ENCODE results near the gene PTPRA. TPM values are rescaled to one million over a fixed set of nuclear protein-coding genes. Genes with fewer than 3 reads are reported as not detected.

PTPRA gene
- total and polyA plus RNA-seq, 8 donors, result 8.1 to 157 (median 21.8) TPM

- H3K4me3 ChIP-seq, result no peak overlapping the region
- no peaks in the 10 kb centered on the region for H3K4me1 ChIP-seq
- intact Hi-C loops (cut with DNase I; ENCODE audit: low total_unique reads), result no loop called here
- 89 to 99% (median 93%) methylated on average over 2 of the region's 2 CpGs for WGBS, 5 donors
- H3K36me3 ChIP-seq, result peaks cover 8 to 64% (median 57%) of the 10 kb centered on the region in 4 donors
- H3K27ac ChIP-seq, result no peak overlapping the region
- TF ChIP-seq POLR2A (IDR thresholded peaks at IDR 0.05), result no peak
- TF ChIP-seq, protein P1, sequence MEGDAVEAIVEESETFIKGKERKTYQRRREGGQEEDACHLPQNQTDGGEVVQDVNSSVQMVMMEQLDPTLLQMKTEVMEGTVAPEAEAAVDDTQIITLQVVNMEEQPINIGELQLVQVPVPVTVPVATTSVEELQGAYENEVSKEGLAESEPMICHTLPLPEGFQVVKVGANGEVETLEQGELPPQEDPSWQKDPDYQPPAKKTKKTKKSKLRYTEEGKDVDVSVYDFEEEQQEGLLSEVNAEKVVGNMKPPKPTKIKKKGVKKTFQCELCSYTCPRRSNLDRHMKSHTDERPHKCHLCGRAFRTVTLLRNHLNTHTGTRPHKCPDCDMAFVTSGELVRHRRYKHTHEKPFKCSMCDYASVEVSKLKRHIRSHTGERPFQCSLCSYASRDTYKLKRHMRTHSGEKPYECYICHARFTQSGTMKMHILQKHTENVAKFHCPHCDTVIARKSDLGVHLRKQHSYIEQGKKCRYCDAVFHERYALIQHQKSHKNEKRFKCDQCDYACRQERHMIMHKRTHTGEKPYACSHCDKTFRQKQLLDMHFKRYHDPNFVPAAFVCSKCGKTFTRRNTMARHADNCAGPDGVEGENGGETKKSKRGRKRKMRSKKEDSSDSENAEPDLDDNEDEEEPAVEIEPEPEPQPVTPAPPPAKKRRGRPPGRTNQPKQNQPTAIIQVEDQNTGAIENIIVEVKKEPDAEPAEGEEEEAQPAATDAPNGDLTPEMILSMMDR (IDR thresholded peaks at IDR 0.05), result no peak
- TF ChIP-seq EP300 (IDR thresholded peaks at IDR 0.05), result no peak
- TF ChIP-seq POLR2AphosphoS5 (IDR thresholded peaks at IDR 0.05), result no peak
- no peaks in the 10 kb centered on the region for H3K9me3 ChIP-seq
- no peak for DNase-seq
- H3K27me3 ChIP-seq, result no peaks in the 10 kb centered on the region
Observed at GRCh38 chr20:3003416-3003815, 130.1 kb downstream of the PTPRA start.

GRCh38 chr20:3010985-3011723, 137.9 kb downstream of the PTPRA start:
- TF ChIP-seq EP300 (IDR thresholded peaks at IDR 0.05) (no peak), POLR2AphosphoS5 (IDR thresholded peaks at IDR 0.05) (no peak), POLR2A (IDR thresholded peaks at IDR 0.05) (no peak)
- TF ChIP-seq, protein P1 (IDR thresholded peaks at IDR 0.05), result no peak
- no peak overlapping the region for H3K27ac ChIP-seq
- 51 to 89% (median 87%) methylated on average over 1 of the region's 1 CpG for WGBS, 5 donors

DNA sequence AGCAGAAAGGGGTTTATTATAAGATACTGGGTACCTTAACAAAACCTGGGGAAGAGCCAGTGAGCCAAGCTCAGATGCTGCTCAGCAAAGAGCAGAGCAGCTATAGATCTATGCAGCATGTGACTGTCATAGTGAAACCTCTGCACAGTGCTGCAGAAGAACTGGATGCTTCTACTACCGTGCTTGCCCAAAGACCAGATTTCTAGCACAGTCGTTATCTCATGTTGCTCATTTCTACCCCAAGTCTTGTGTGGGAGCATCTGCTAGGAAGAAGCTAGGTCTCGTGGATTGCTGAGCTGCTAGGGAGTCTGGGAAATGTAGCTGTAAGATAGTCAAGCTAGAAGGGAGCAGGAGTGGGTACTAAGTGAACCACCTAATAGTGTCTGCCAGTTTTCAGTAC, 138.5 kb downstream of the PTPRA start:
- Histone ChIP-seq H3K27me3 (no peaks in the 10 kb centered on the region), H3K4me3 (no peak overlapping the region), H3K4me1 (no peaks in the 10 kb centered on the region), H3K27ac (no peak overlapping the region), H3K9me3 (no peaks in the 10 kb centered on the region), H3K36me3 (peaks cover 0 to 98% (median 87%) of the 10 kb centered on the region in 4 donors)
- 72 to 97% (median 88%) methylated on average over 3 of the region's 3 CpGs for WGBS, 5 donors
- DNase-seq, result no peak
- intact Hi-C loops (cut with DNase I; ENCODE audit: low total_unique reads), result no loop called here
- TF ChIP-seq POLR2AphosphoS5 (IDR thresholded peaks at IDR 0.05) (no peak), EP300 (IDR thresholded peaks at IDR 0.05) (no peak), POLR2A (IDR thresholded peaks at IDR 0.05) (no peak)
- TF ChIP-seq, protein P1 (IDR thresholded peaks at IDR 0.05), result no peak

More at GRCh38 chr20:3010985-3011723, 137.9 kb downstream of the PTPRA start:
- H3K27me3 ChIP-seq, result no peaks in the 10 kb centered on the region
- no peaks in the 10 kb centered on the region for H3K9me3 ChIP-seq
- H3K4me1 ChIP-seq, result no peaks in the 10 kb centered on the region
- no peak overlapping the region for H3K4me3 ChIP-seq
- no peak for DNase-seq
- peaks cover 0 to 98% (median 87%) of the 10 kb centered on the region in 4 donors for H3K36me3 ChIP-seq
- intact Hi-C loops (cut with DNase I; ENCODE audit: low total_unique reads), result no loop called here

GRCh38 chr20:3013771-3014170, 140.5 kb downstream of the PTPRA start:
- no peaks in the 10 kb centered on the region for H3K9me3 ChIP-seq
- TF ChIP-seq, protein P1 (IDR thresholded peaks at IDR 0.05), result no peak
- TF ChIP-seq POLR2A (IDR thresholded peaks at IDR 0.05) (no peak), EP300 (IDR thresholded peaks at IDR 0.05) (no peak), POLR2AphosphoS5 (IDR thresholded peaks at IDR 0.05) (no peak)
- peaks cover 5 to 92% (median 78%) of the 10 kb centered on the region in 4 donors for H3K36me3 ChIP-seq
- H3K27me3 ChIP-seq, result no peaks in the 10 kb centered on the region
- H3K4me1 ChIP-seq, result no peaks in the 10 kb centered on the region
- no peak for DNase-seq
- no peak overlapping the region for H3K27ac ChIP-seq
- 95 to 99% (median 98%) methylated on average over 5 of the region's 5 CpGs for WGBS, 5 donors
- intact Hi-C loops (cut with DNase I; ENCODE audit: low total_unique reads), result no loop called here
- no peak overlapping the region for H3K4me3 ChIP-seq

Data from stomach (tissue), 9 donors.